WERI-Rb-1 (cell line): ENCODE measurements around the gene FAM193A.
"Not testable (repeated sequence)": the region's sequence is repeated elsewhere in the genome, so short reads cannot be mapped to it uniquely, and the experiment has no call there.

Source experiments
- DNase-seq: peaks from one replicate; pipeline ENCODE4 v3.0.0-alpha.2; 2020
- H3K27ac ChIP-seq: fragments of 250-450 bp; sonication (Bioruptor Pico); 2 replicates; pipeline ENCODE4 v1.5.1; 2020; ENCODE audit warnings: mild to moderate bottlenecking, moderate library complexity
- H3K27me3 ChIP-seq: fragments of 250-450 bp; sonication (Bioruptor Pico); 2 replicates; pipeline ENCODE4 v1.5.1; 2021; ENCODE audit warnings: mild to moderate bottlenecking, low read depth, moderate library complexity; ENCODE audit not compliant: insufficient read depth, severe bottlenecking
- H3K36me3 ChIP-seq: fragments of 250-450 bp; sonication (Bioruptor Pico); 2 replicates; pipeline ENCODE4 v1.5.1; 2020; ENCODE audit warnings: mild to moderate bottlenecking, moderate library complexity
- H3K4me3 ChIP-seq: 2 replicates; pipeline ENCODE4 v1.5.1; 2011; ENCODE audit warnings: low read depth, mild to moderate bottlenecking, control low read depth, low read length
- H3K9me3 ChIP-seq: fragments of 250-450 bp; sonication (Bioruptor Pico); 2 replicates; pipeline ENCODE4 v1.5.1; 2021; ENCODE audit warnings: mild to moderate bottlenecking, moderate library complexity; ENCODE audit not compliant: severe bottlenecking
- CTCF ChIP-seq: IDR thresholded peaks from 2 replicates; pipeline ENCODE4 v1.5.1; 2011; ENCODE audit warnings: low read depth, mild to moderate bottlenecking, control low read depth, inconsistent platforms, low read length

The FAM193A gene

GRCh38 chr4:2546286-2546823 lies 9.9 kb downstream of the FAM193A start:
- Histone ChIP-seq H3K4me3 (no peak overlapping the region), H3K27me3 (no peaks in the 10 kb centered on the region), H3K36me3 (peaks cover 14% of the 10 kb centered on the region), H3K9me3 (no peaks in the 10 kb centered on the region), H3K27ac (no peak overlapping the region)
- DNase-seq = no peak
- TF ChIP-seq CTCF = no peak

- not testable (repeated sequence) for H3K36me3 ChIP-seq, H3K27ac ChIP-seq, H3K27me3 ChIP-seq, H3K4me3 ChIP-seq, DNase-seq, H3K9me3 ChIP-seq
Measured at GRCh38 chr4:2546961-2547691, 10.7 kb downstream of the FAM193A start.

GRCh38 chr4:2551118-2551517 lies 14.7 kb downstream of the FAM193A start:
- no peak overlapping the region for H3K4me3 ChIP-seq
- no peak for TF ChIP-seq CTCF

GRCh38 chr4:2552806-2553205 lies 16.4 kb downstream of the FAM193A start:
- H3K27ac ChIP-seq = no peak overlapping the region
- no peak for TF ChIP-seq CTCF

More at GRCh38 chr4:2551118-2551517, 14.7 kb downstream of the FAM193A start:
- Histone ChIP-seq H3K27ac (no peak overlapping the region), H3K27me3 (no peaks in the 10 kb centered on the region), H3K9me3 (no peaks in the 10 kb centered on the region), H3K36me3 (no peaks in the 10 kb centered on the region; the same call in none of the 2 replicates)
- DNase-seq = no peak

GRCh38 chr4:2558301-2558700 lies 21.9 kb downstream of the FAM193A start:
- Histone ChIP-seq H3K27ac (no peak overlapping the region), H3K27me3 (no peaks in the 10 kb centered on the region), H3K9me3 (no peaks in the 10 kb centered on the region), H3K4me3 (no peak overlapping the region), H3K36me3 (peaks cover 13% of the 10 kb centered on the region)
- TF ChIP-seq CTCF = no peak
- DNase-seq = no peak

More at GRCh38 chr4:2552806-2553205, 16.4 kb downstream of the FAM193A start:
- H3K4me3 ChIP-seq = no peak overlapping the region
- no peaks in the 10 kb centered on the region; the same call in 1 of the 2 replicates for H3K36me3 ChIP-seq
- no peaks in the 10 kb centered on the region for H3K9me3 ChIP-seq
- no peaks in the 10 kb centered on the region for H3K27me3 ChIP-seq
- DNase-seq = no peak

GRCh38 chr4:2560167-2560566 lies 23.7 kb downstream of the FAM193A start:
- no peak overlapping the region for H3K27ac ChIP-seq
- H3K4me3 ChIP-seq = no peak overlapping the region
- no peak for DNase-seq
- no peaks in the 10 kb centered on the region for H3K27me3 ChIP-seq
- no peak for TF ChIP-seq CTCF
- H3K9me3 ChIP-seq = no peaks in the 10 kb centered on the region
- H3K36me3 ChIP-seq = peaks cover 13% of the 10 kb centered on the region
